ENCODE measurements around the gene TNIP1. TPM values are rescaled to one million over a fixed set of nuclear protein-coding genes. Genes with fewer than 3 reads are reported as not detected.

TNIP1 gene
- total RNA-seq, 1 donor from 2014 or later = 512 TPM

GRCh38 chr5:151107084-151107483, 26.2 kb upstream of the TNIP1 start:
- no peaks in the 10 kb centered on the region for H3K9me3 Mint-ChIP-seq
- H3K27ac Mint-ChIP-seq = no peak overlapping the region
- TF ChIP-seq, protein P1, sequence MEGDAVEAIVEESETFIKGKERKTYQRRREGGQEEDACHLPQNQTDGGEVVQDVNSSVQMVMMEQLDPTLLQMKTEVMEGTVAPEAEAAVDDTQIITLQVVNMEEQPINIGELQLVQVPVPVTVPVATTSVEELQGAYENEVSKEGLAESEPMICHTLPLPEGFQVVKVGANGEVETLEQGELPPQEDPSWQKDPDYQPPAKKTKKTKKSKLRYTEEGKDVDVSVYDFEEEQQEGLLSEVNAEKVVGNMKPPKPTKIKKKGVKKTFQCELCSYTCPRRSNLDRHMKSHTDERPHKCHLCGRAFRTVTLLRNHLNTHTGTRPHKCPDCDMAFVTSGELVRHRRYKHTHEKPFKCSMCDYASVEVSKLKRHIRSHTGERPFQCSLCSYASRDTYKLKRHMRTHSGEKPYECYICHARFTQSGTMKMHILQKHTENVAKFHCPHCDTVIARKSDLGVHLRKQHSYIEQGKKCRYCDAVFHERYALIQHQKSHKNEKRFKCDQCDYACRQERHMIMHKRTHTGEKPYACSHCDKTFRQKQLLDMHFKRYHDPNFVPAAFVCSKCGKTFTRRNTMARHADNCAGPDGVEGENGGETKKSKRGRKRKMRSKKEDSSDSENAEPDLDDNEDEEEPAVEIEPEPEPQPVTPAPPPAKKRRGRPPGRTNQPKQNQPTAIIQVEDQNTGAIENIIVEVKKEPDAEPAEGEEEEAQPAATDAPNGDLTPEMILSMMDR (IDR thresholded peaks at IDR 0.05) = no peak
- ATAC-seq (ENCODE audit: low read depth) (no peak), DNase-seq (no peak)
- peaks cover 94% of the 10 kb centered on the region for H3K36me3 Mint-ChIP-seq (ENCODE audit: low read depth)
- CTCF ChIA-PET = interaction anchor here (3.5 to 16.6 kb wide), 2 partner anchors 8 to 53 kb away, joined by 16 to 625 read pairs; no protein-coding TSS in a partner anchor
- no peaks in the 10 kb centered on the region for H3K27me3 Mint-ChIP-seq
- H3K4me1 Mint-ChIP-seq = peaks cover 21% of the 10 kb centered on the region
- no peak overlapping the region for H3K4me3 Mint-ChIP-seq
- intact Hi-C loops (cut with micrococcal nuclease) = no loop called here
- POLR2A ChIA-PET = interaction anchor here (1.5 kb wide), 1 partner anchor 28 kb away, joined by 3 read pairs; no protein-coding TSS in a partner anchor

DNA sequence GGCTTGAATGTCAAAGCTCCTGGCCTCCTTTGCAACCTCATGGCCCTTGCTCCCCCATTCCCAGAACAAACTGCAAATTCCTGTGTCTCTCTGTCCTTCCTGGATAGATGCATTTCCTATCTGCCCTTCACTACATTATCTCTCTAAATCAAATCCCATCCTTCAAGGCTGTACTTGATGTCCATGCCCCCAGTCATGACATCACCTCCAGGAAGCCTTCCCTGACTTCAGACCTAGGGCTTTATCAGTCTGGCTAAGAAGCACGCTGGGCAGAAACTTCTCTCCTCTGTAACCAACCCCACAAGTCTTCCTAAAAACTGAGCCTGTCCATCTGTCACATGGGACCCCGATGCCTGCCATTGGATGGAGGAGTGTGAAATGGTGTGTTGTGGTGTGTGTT, 25.7 kb upstream of the TNIP1 start:
- ChIA-PET POLR2A (interaction anchor here (1.1 to 1.7 kb wide), 3 partner anchors 20 to 31 kb away, joined by 3 to 4 read pairs (median 3); no protein-coding TSS in a partner anchor), CTCF (interaction anchor here (3.5 to 16.6 kb wide), 2 partner anchors 9 to 52 kb away, joined by 16 to 625 read pairs; no protein-coding TSS in a partner anchor)
- no peak for DNase-seq
- H3K27ac Mint-ChIP-seq = peak overlapping the region; percentile 9
- peaks cover 97% of the 10 kb centered on the region for H3K36me3 Mint-ChIP-seq (ENCODE audit: low read depth)
- peaks cover 21% of the 10 kb centered on the region for H3K4me1 Mint-ChIP-seq
- H3K27me3 Mint-ChIP-seq = no peaks in the 10 kb centered on the region
- TF ChIP-seq, protein P1 (IDR thresholded peaks at IDR 0.05) = no peak
- no peak overlapping the region for H3K4me3 Mint-ChIP-seq
- ATAC-seq (ENCODE audit: low read depth) = no peak
- H3K9me3 Mint-ChIP-seq = no peaks in the 10 kb centered on the region
- intact Hi-C loops (cut with micrococcal nuclease) = no loop called here

- intact Hi-C loops (cut with micrococcal nuclease) = no loop called here
- DNase-seq (no peak), ATAC-seq (ENCODE audit: low read depth) (no peak)
- ChIA-PET CTCF (interaction anchor here (3.5 to 16.6 kb wide), 2 partner anchors 9 to 52 kb away, joined by 16 to 625 read pairs; no protein-coding TSS in a partner anchor), POLR2A (interaction anchor here (1.1 to 1.7 kb wide), 2 partner anchors 20 to 31 kb away, joined by 3 to 4 read pairs; no protein-coding TSS in a partner anchor)
- Mint-ChIP-seq H3K4me3 (no peak overlapping the region), H3K36me3 (ENCODE audit: low read depth) (peaks cover 98% of the 10 kb centered on the region), H3K27ac (peak overlapping the region; percentile 30), H3K9me3 (no peaks in the 10 kb centered on the region), H3K4me1 (peaks cover 16% of the 10 kb centered on the region), H3K27me3 (no peaks in the 10 kb centered on the region)
- TF ChIP-seq, protein P1 (IDR thresholded peaks at IDR 0.05) = no peak
Measured at GRCh38 chr5:151106043-151106442, 25.2 kb upstream of the TNIP1 start.

DNA sequence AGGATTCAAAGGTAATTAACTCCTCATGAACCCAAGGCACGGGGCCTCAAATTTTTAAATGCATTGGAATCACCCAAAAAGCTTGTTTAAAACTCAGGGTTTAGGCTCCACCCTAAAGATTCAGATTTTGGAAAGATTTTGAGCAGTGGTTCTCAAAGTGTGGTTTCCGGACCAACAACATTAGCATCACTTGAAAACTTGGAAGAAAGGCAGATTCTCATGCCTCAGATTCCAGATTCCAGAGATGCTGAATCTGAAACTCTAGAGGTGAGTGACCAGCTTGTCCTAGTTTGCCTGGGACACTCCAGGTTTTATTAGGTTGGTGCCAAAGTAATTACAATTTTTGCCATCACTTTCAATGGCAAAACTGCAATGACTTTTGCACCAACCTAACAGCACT, 24.7 kb upstream of the TNIP1 start:
- ChIA-PET POLR2A (interaction anchor here (1.1 to 1.7 kb wide), 2 partner anchors 19 to 30 kb away, joined by 3 to 4 read pairs; no protein-coding TSS in a partner anchor), CTCF (interaction anchor here (3.5 to 16.6 kb wide), 2 partner anchors 10 to 52 kb away, joined by 16 to 625 read pairs; no protein-coding TSS in a partner anchor)
- Mint-ChIP-seq H3K4me1 (peaks cover 15% of the 10 kb centered on the region), H3K36me3 (ENCODE audit: low read depth) (peaks cover 98% of the 10 kb centered on the region), H3K4me3 (no peak overlapping the region), H3K9me3 (no peaks in the 10 kb centered on the region), H3K27me3 (no peaks in the 10 kb centered on the region), H3K27ac (no peak overlapping the region)
- intact Hi-C loops (cut with micrococcal nuclease) = no loop called here
- ATAC-seq (ENCODE audit: low read depth) (no peak), DNase-seq (no peak)
- TF ChIP-seq, protein P1 (IDR thresholded peaks at IDR 0.05) = no peak

GRCh38 chr5:151104795-151105194, 24.0 kb upstream of the TNIP1 start:
- CTCF ChIA-PET = interaction anchor here (3.5 to 16.6 kb wide), 2 partner anchors 11 to 51 kb away, joined by 16 to 625 read pairs; no protein-coding TSS in a partner anchor
- no peaks in the 10 kb centered on the region for H3K9me3 Mint-ChIP-seq
- no peak for DNase-seq
- TF ChIP-seq, protein P1 (IDR thresholded peaks at IDR 0.05) = no peak
- peaks cover 96% of the 10 kb centered on the region for H3K36me3 Mint-ChIP-seq (ENCODE audit: low read depth)
- ATAC-seq (ENCODE audit: low read depth) = no peak
- H3K4me1 Mint-ChIP-seq = peaks cover 15% of the 10 kb centered on the region
- H3K27ac Mint-ChIP-seq = peak overlapping the region; percentile 55
- no peaks in the 10 kb centered on the region for H3K27me3 Mint-ChIP-seq
- H3K4me3 Mint-ChIP-seq = no peak overlapping the region
- intact Hi-C loops (cut with micrococcal nuclease) = no loop called here
- POLR2A ChIA-PET = interaction anchor here (0.7 to 1.7 kb wide), 2 partner anchors 18 to 53 kb away, joined by 3 to 4 read pairs; no protein-coding TSS in a partner anchor
